GF-D8 (cell line): ENCODE data around the gene ABCC3.

ENCODE experiments used
- DNase-seq: peaks from one replicate; lab custom pipeline; 2025; lab: John Stamatoyannopoulos, UW

Gene ABCC3

DNA sequence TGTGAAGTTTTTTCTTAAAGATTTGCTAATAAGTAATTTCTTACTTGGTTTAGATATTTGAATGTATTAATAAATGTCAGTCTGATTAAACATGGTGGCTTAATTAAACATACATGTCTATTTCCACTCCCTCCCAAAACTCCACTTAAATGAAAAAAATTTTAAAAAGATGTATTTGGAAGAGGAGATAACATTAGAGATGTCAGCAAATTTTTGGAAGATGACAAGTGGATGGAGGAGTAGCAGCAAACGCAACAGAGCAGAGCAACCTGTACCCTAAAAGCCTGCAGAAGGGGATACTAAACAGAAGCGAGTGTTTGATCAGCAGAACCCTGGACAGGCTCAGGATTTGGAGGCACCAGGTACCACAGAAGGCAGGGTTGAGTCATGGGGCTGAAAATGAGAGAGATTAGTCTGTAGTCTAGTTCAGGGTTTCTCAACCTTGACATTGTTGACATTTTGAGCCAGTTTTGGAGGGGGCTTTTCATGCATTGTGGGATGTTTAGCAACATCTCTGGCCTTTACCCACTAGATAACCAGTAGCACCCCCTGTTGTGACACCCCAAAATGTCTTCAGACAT is 102.5 kb downstream of the ABCC3 start:
- no peak for DNase-seq

DNA sequence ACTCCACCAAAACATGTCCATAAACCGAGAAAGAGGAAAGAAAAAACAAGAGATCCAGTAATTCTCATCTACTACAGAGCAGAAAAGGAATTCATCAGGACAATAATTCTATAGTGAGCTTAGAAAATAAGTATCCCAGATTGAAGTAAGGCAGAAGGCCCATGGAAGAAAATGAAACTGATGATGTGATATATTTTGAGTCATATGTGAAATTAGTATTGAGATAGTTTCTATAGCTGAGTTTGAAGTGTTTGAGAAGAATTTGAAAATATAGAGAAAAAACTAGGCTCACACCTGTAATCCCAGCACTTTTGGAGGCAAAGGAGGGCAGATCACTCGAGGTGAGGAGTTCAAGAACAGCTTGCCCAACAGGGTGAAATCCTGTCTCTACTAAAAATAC is 104.4 kb downstream of the ABCC3 start:
- no peak for DNase-seq
